ENCODE measurements around the gene AJM1.
"Not testable (repeated sequence)": the region's sequence is repeated elsewhere in the genome, so short reads cannot be mapped to it uniquely, and the experiment has no call there.

The AJM1 gene

GRCh38 chr9:136835162-136835931, 6.9 kb upstream of the AJM1 start:
- H3K27ac Mint-ChIP-seq = no peak overlapping the region

DNA sequence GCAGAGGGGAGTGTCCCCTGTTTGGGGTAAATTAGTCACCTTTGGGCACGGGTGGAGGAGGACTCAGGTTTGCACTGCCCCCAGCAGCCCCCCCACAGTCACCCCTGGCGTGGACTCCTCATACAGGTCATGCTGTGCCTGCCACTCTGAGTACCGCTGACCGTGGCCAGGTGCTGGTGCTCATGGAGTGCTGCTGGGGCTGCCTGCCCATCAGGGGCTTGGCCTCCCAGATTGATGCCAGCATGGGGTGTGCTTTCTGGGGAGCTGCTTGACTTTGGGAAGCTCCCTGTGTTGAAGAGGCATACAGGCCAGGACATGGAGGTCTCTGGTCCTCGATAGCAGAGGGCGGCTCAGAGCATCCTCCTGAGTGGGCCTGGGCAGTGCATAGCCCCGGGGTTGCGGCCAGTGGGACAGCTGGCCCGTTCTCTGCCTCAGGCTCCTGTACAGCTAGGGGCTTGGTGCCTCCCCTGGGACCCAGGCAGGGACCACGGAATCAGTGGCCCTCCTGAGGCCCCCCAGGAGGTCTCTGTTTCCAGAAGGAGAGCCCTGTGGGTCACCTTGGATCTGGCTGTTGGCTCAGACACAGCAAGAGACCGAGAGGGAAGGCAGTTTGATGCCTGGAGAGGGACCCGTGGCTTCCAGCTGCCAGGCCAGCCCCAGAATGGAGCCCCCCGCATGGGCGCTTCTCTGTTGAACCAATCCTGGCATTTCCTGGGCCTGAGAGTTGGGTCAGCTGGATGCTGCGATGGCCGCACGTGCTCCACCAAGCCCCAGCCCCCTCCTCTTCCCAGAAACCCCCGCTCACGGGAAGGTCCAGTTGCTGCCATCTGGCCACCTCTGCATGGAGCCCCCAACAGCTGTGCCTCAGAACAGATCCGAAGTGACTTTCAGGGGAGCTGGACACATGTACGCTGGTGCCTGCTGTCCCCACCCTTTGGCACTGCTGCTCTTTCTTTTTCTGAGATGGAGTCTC, 6.1 kb upstream of the AJM1 start:
- Mint-ChIP-seq H3K4me1 (peaks cover 25% of the 10 kb centered on the region), H3K27ac (no peak overlapping the region), H3K9me3 (no peaks in the 10 kb centered on the region), H3K27me3 (ENCODE audit: low read depth, poor library complexity) (no peaks in the 10 kb centered on the region), H3K4me3 (no peak overlapping the region), H3K36me3 (ENCODE audit: low read depth) (peaks cover 12% of the 10 kb centered on the region)
- DNase-seq = no peak
- TF ChIP-seq CTCF (IDR thresholded peaks at IDR 0.05) = no peak

More at GRCh38 chr9:136835162-136835931, 6.9 kb upstream of the AJM1 start:
- H3K4me3 Mint-ChIP-seq = no peak overlapping the region
- H3K27me3 Mint-ChIP-seq (ENCODE audit: low read depth, poor library complexity) = no peaks in the 10 kb centered on the region
- TF ChIP-seq CTCF (IDR thresholded peaks at IDR 0.05) = no peak
- no peaks in the 10 kb centered on the region for H3K9me3 Mint-ChIP-seq
- peaks cover 17% of the 10 kb centered on the region for H3K4me1 Mint-ChIP-seq
- DNase-seq = no peak
- H3K36me3 Mint-ChIP-seq (ENCODE audit: low read depth) = peaks cover 12% of the 10 kb centered on the region

- H3K27ac Mint-ChIP-seq = no peak overlapping the region
- no peak for DNase-seq
- H3K4me1 Mint-ChIP-seq = peaks cover 35% of the 10 kb centered on the region
- no peaks in the 10 kb centered on the region for H3K9me3 Mint-ChIP-seq
- peaks cover 9% of the 10 kb centered on the region for H3K36me3 Mint-ChIP-seq (ENCODE audit: low read depth)
- no peaks in the 10 kb centered on the region for H3K27me3 Mint-ChIP-seq (ENCODE audit: low read depth, poor library complexity)
- H3K4me3 Mint-ChIP-seq = no peak overlapping the region
- TF ChIP-seq CTCF (IDR thresholded peaks at IDR 0.05) = no peak
Observed at GRCh38 chr9:136837146-136837855, 5.0 kb upstream of the AJM1 start.

DNA sequence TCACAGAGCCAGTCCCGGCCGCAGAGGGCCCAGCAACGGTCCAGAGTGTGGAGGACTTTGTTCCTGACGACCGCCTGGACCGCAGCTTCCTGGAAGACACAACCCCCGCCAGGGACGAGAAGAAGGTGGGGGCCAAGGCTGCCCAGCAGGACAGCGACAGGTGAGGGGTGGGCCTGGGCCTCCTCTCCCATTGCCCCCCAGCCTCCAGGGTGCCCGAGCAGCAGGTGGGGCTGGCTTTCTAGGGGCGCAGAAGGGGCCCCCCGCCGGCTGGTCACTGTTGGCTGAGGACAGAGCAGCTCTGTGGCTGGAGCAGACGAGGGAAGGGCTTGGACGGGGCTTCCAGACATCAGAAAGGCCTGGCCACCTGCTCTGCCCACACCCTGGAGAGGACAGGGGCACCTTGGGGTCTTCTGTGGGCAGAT, 4.4 kb upstream of the AJM1 start:
- H3K36me3 Mint-ChIP-seq (ENCODE audit: low read depth); DNase-seq; H3K4me3 Mint-ChIP-seq; H3K27me3 Mint-ChIP-seq (ENCODE audit: low read depth, poor library complexity); H3K27ac Mint-ChIP-seq; H3K9me3 Mint-ChIP-seq: not testable (repeated sequence)
- peaks cover 37% of the 10 kb centered on the region for H3K4me1 Mint-ChIP-seq

DNA sequence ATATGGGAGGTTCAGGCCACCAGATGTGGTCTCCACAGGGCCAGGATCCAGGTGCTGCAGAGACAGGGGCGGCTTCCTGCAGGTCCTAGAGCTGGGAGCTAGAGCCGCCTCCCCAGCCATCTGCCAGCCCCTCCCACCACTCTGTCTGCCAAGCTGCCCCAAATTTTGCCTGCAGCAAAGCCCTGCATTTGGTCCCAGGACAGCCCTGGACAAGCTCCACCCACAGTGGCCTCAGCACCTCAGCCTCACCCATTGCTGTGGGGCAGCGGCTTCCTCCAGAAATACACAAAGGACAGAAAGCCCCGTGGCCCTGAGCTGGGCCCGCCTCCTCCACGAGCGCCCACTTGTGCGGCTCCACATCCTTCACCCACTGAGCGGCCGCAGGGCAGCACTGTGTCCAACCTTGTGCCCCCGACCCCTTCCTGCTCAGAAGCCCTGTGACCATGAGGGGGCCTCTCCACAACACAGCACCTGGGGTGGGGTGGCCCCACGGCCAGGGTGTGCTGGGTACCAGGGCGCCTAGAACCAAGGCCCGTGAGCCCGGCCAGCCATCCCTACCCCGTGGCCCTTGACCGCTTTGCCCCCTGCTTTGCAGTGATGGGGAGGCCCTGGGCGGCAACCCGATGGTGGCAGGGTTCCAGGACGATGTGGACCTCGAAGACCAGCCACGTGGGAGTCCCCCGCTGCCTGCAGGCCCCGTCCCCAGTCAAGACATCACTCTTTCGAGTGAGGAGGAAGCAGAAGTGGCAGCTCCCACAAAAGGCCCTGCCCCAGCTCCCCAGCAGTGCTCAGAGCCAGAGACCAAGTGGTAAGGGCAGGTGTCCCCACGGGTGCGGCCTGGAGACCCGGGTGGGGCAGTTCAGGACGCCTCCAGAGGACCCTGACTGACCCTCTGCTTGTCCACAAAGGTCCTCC, 3.7 kb upstream of the AJM1 start:
- DNase-seq = no peak
- no peak for TF ChIP-seq CTCF (IDR thresholded peaks at IDR 0.05)
- no peaks in the 10 kb centered on the region for H3K27me3 Mint-ChIP-seq (ENCODE audit: low read depth, poor library complexity)

More for the DNA sequence above, 3.7 kb upstream of the AJM1 start:
- H3K4me3 Mint-ChIP-seq = no peak overlapping the region
- H3K4me1 Mint-ChIP-seq = peaks cover 37% of the 10 kb centered on the region
- H3K9me3 Mint-ChIP-seq = no peaks in the 10 kb centered on the region
- H3K36me3 Mint-ChIP-seq (ENCODE audit: low read depth) = peaks cover 6% of the 10 kb centered on the region
- peak overlapping the region; percentile 39 for H3K27ac Mint-ChIP-seq

Data from nephron progenitor cell (in vitro differentiated cells).